ENCODE data around the gene RGS17. TPM values are rescaled to one million over a fixed set of nuclear protein-coding genes. Genes with fewer than 3 reads are reported as not detected.
"Not testable (repeated sequence)": the region's sequence is repeated elsewhere in the genome, so short reads cannot be mapped to it uniquely, and the experiment has no call there.

Gene RGS17
- polyA plus RNA-seq, 5 donors: 1.7 to 3.6 (median 2.5) TPM

DNA sequence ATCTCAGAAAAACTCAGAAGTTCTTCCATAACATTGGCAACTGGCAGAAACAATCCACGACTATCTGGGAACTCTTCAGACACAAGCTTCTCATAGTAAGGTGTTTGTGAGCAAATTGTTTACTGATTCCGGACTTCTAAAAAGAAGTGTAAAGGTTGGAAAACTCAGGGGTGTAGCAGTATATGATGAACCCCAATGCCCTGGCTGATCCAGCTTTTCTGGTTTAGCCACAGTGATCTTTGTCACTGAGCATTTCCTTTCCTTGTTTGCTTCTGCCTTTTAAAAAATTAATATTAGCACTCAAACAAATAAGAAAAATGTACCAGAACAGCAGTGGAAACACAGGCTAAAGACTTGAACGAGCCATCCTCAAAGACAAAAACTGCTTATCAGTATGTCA is 4.9 kb downstream of the RGS17 start:
- DNase-seq: no peak

DNA sequence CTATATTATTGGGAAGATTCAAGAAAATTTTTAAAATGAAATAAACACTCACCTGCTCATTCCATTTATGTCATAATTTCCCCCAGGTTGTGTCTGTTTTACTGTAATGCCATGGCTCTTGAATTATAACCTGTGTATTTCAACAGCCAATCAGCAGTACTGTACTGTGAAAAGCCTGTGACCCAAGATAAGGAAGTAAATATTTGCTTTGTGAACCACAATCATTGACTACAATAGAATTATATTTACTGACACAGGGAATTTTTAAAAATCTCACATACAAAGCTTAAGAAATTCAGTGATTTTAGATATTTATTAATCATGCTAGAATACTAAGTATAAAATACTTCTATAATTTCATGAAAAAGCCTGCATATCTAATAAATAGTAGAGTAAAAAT is 6.0 kb downstream of the RGS17 start:
- DNase-seq: no peak

DNA sequence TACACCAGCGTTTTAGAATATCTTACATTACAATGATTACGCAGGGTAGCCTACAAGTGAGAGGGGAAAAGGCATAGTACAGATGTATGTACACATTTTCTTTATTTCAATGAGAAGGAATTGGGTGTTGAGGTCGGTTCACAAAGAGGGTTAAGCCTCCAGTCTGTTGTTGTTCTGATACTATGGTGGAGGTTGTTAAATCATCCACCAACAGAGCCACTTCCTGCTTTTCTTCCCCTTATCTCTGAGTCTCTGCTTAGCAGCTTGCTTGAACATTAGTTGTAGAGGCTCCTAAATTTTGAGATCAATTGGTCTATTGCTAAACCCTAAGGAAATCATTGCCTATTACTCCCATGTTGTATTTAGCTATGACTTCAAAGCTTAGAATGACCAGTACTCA is 7.3 kb downstream of the RGS17 start:
- no peak for DNase-seq

DNA sequence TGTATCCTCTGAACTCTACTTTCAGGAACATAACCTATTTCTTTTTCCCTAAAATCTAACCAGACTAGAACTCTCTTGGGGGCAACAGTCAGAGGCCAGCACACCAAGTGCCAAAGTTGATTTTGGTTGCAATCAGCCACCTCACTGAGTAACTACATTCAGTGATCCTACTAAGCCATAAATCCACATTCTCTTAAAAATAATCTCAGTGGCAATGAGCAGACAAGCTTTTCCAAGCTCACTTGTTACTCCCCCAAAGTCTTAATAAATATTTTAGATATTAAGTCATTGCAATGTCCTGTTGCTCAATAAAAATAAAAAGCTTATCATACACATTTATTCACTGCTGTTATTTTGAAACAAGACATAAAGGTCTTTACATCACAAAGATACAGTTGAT is 9.8 kb downstream of the RGS17 start:
- no peak for DNase-seq

DNA sequence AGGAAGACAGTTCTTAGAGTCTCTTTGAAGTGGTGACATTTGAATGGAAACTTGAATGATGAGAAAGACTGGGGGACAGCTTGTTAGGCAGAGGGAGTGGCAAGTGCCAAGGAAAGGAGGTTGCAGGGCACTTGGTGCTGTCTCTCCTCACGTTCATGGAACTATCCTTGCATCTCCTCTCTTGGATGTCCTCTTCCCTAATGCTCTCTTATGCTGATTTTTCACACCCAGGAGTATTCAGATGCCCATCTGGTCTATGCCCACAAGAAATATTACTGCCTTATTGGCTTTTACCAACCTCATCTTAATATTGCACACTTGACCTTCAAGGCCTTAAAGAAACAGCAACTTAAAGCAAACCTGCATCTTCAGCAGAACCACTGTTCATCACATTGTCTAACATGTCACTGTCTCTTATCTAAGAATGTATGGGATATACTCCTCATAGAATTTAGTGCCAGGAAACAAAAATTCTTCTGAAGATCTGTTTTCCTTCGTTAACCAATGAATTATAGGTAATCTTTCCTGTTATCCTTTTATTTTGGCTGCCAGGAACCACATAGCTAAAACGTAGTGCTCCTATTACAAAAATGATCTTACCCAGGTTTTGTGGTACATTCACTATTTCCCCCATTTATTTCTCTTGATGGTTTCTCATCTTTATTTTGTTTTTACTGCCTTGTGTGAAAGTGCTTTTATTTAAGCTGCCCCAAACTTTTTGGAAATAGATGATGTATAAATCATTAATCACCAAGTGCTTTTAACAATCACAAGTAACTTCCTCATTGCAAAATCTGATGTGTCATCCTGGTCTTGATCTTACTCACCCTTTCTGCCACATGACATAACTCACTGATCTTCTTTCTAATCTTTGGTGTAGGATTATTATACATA is 12.8 kb downstream of the RGS17 start:
- no peak for DNase-seq

DNA sequence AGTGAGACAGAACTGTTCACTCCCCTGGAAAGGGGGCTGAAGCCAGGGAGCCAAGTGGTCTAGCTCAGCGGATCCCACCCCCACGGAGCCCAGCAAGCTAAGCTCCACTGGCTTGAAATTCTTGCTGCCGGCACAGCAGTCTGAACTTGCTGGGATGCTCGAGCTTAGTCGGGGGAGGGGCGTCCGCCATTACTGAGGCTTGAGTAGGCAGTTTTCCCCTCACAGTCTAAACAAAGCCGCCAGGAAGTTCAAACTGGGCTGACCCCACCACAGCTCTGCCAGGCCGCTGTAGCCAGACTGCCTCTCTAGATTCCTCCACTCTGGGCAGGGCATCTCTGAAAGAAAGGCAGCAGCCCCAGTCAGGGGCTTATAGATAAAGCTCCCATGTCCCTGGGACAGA is 20.0 kb downstream of the RGS17 start:
- not testable (repeated sequence) for DNase-seq

DNA sequence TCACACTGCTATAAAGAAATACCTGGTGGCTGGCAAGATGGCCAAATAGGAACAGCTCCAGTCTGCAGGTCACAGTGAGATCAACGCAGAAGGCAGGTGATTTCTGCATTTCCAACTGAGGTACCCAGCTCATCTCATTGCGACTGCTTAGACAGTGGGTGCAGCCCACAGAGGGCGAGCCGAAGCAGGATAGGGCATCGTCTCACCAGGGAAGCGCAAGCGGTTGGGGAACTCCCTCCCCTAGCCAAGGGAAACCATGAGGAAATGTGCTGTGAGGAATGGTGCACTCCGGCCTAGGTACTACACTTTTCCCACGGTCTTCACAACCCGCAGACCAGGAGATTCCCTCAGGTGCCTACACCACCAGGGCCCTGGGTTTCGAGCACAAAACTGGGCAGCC is 20.5 kb downstream of the RGS17 start:
- not testable (repeated sequence) for DNase-seq

DNA sequence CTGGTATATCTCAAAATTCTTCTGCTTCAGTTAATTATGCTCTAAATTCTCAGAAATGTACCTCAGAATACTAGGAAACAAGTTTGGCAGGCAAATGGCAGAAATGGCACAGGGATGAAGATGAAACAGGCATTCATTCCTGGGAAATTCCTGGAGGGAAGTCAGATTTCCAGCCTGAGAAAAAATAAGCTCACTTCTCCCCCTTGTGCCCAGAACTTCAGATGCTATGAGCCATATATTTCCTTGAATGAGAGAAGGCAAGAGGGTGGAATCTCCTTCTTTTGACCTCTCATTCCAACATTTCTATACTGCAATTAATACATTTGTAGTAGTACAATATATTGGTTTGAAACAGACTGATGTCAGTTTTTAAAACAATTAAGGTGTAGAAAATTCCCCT is 22.8 kb downstream of the RGS17 start:
- DNase-seq: no peak

DNA sequence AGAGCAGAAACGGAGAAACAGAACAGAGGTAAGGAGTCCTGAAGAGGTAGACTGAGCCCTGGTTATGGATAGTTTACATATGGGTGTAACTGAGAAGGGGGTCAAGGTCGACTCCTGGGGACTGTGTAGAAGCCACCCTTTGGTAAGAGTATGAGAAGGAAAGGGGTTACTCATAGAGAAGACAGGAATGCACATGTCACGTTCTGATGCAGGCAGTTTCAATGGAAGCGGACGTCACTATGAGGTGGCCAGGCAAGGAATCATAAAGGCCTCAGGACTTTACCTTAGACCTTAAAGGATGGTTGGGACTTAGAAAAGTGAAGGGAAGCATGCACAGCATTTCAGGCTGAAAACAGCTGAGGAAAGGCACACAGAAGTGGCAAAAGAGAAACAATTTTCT is 25.1 kb downstream of the RGS17 start:
- DNase-seq: no peak

DNA sequence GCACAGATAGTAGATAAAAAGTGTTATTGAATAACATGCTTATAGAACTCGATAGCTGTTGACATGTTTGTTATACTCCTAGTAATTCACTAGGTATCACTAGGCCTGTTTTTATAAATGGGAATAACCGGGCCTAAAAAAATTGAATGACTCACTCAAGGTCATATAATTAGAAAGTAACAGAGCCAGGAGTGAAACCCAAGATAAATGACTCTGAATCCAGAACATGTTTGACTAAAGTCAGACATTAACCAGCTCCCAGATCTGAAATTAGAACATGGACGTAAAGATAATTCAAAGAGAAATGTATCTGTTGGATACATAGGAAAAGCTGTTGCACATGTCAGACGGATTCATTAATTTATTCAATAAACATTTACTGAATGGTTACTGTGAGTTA is 26.9 kb downstream of the RGS17 start:
- DNase-seq: no peak

DNA sequence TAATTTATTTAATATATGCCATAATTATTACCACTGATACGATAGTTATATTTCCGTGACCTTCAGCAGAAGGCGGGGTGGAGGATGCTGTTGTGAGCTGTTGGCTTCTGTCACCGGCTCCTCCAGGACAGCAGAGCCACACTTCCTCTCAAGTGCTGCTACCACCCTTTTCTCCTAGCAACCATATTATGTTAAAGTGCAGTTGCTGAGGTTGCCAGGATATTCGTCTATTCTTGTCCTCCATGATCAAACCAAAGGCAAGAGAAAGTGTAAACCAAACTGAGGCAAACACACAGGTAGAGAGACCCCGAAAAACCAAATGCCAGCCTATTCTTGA is 27.8 kb downstream of the RGS17 start:
- DNase-seq: no peak

DNA sequence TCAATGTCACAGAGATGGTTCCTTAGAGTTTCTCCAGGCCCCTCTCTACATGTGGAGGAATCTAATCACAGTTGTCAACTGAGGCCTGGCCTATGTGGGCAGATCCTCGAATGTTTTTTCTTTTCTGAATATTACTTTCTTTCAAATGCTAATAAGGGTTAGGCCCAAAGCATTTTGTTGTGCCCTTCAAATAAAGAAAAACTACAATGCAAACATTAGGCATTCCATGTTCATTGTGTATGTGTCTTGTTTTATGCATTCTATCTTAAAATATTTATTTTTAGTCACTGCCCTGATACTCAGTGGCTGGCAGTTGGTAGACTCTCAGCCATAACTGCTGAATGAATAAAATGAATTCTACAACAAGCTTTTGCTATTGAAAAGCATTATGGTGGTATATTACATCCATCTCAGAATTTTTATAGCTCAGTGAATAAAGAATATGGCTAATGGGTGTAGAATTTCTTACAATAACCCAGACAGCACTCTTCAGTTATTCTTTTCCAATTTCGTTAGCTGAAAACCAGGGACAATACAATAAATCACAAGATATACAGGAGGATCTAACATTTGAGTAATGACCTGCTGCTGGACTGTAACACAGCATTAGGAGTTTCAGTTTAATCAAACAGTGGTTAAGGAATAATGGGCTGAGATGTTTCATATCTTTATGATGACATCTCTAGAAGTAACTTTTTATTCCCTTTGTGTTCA is 28.3 kb downstream of the RGS17 start:
- DNase-seq: no peak

DNA sequence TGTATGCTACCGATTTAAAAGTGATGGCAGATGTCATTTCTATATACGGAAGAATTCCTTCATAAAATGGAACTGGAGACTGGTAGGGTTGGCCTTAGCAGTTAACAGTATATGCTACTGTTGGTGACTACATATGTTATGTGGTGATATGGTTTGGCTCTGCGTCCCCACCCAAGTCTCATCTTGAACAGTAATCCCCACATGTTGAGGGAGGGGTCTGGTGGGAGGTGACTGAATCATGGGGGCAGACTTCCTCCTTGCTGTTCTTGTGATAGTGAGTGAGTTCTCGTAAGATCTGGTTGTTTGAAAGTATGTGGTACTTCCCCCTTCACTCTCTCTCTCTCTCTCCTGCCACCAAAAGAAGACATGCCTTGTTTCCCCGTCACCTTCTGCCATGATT is 29.6 kb downstream of the RGS17 start:
- DNase-seq: no peak

DNA sequence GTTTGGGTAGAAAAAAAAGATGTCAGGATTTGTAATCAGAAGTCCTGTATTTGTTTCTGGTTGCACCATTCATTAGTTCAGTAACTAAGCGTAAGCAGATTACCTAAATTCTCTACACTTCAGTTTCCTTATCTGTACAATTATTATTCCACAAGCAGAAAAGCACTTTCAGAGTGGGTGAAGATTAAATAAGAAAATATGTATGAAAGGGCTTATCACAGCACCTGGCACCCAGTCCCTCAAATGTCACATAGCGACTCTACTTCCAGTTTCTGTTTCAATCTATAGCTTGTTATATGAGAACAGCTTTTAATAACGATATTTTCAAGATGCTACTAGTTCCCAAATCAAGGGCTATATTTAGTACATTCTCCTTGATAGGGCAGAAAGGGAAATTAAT is 31.4 kb downstream of the RGS17 start:
- DNase-seq: no peak

DNA sequence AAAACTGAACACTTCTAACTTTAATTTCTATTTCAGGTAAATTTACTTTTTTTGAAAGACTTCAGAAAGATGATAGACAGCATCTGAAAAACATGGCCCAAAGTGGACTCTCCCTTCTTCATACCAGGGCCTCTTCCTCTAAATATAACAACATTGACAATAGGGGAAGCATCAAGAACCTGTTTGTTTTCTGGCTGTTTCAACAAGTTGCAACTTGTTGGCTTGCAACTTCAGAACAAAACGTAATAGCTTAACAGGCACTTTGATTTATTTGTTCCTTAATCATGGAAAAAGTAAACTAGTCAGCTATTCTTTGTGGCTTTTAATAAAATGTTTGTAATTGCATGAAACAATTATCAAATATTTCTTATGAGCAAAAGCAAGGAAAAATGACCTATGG is 34.3 kb downstream of the RGS17 start:
- DNase-seq: no peak

DNA sequence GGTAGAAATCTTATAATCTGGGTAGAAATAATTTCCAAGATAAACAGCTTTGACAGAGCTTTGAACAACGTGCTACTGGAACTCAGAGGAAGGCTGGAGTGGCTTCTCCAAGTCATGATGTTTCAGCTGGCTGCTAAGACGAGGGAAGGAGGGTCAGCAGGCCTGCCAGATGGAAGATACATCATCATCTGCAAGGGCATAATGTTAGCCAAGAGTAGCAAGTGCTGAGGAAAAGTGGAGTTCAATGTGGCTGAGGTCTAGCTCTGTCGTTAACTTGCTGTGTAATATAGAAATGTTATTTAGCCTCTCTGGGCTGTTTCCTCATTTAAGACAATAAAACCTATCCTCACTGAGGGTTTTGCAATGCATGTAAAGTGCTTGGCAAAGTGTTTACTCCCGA is 35.1 kb downstream of the RGS17 start:
- no peak for DNase-seq

DNA sequence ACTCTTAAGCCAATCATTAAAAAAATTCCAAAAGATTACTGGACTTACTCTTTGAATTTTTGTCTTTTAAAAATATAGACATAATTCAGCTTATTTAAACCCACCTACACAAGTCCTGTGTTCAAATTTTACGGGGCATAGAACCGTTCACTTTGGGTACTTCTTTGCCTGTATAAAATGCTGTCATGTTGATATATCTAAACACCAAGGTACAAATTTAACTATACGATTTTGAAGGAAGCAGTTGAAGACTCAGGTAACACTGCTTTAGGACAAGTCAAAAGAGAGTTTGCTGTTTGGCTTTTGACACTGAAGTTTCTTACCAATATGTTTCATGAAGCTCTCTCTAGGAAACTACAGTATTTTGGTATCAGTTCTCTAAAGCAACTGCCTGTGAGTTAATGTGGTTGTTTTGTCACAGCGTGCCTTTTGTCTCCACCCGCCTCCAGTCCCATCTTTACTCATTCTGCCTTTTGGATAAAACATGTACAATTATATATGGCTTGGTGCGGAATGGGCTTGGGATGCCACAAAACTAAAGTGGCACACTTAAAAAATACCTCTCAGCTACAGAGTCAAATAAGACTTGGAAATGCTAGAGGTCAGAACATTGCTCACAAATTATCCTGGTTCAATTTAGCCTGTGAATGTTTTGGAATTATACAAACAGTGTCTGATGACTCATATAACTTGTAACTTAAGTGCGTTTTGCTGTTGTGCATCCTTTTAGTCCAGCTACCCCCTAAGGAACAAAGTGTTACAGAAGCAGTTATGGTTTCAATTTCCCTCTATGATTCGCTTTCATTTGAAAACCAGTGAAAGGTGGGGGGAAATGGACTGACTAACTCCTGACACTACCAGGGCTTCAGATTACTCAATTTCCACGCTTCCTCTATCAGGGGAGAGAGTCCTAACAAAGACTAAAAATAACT is 38.7 kb downstream of the RGS17 start:
- no peak for DNase-seq

DNA sequence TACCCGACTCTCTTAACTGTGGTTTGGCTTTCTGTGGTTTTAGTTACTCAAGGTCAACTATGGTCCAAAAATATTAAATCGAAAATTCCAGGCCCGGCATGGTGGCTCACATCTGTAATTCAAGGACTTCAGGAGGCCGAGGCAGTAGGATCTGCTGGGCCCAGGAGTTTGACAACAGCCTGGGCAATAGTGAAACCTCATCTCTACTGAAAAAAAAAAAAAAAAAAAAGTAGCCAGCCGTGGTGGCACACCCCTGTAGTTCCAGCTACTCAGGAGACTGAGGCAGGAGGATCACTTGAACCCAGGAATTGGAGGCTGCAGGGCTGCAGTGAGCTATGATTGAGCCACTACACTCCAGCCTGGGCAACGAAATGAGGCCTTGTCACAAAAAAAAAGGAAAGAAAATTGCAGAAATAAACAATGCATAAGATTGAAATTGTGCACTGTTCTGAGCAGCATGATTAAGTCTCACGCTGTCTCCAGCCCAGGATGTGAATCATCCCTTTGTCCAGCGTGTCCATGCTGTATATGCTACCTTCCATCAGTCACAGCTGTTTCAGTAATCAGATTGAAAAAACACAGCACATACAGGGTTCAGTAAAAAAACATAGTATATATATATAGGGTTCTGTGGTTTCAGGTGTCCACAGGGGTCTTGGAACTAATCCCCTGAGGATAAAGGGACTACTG is 40.7 kb downstream of the RGS17 start:
- no peak for DNase-seq

DNA sequence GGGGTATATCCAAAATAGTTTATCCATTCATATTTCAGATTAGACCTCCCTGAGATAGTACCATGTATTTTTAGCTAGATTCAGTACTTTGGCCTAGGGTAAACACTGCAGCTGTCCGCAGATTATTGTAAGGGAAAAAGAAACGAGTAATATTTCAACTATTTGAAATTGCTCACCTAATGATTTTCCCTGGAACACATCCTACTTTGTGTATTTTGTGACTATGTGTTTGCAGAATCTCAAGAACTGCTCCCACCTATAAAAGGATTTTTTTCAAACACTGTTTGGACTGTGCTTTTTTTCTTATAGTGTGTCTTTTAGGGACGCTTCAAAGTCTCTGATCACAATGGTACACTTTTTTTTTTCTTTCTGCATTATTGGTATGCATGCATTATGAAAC is 42.3 kb downstream of the RGS17 start:
- DNase-seq: no peak

DNA sequence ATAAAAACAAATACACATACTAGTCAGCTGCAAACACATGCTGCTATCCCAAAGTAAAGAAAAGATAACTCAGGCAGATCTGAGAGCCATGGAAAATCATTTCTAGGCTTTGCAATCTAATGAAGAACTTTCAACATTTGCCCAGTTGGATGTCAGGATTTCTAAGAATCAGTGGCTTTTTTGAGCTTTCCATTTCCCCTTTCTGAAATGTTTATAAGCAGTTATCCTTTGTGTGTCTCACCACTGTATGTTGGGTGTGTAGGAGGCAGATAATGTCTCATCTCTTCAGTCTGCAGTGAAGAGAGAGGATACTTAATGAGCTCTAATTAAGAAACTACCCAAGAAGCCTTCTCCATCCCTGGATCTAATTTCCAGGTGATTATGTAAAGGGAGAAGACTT is 43.6 kb downstream of the RGS17 start:
- no peak for DNase-seq

DNA sequence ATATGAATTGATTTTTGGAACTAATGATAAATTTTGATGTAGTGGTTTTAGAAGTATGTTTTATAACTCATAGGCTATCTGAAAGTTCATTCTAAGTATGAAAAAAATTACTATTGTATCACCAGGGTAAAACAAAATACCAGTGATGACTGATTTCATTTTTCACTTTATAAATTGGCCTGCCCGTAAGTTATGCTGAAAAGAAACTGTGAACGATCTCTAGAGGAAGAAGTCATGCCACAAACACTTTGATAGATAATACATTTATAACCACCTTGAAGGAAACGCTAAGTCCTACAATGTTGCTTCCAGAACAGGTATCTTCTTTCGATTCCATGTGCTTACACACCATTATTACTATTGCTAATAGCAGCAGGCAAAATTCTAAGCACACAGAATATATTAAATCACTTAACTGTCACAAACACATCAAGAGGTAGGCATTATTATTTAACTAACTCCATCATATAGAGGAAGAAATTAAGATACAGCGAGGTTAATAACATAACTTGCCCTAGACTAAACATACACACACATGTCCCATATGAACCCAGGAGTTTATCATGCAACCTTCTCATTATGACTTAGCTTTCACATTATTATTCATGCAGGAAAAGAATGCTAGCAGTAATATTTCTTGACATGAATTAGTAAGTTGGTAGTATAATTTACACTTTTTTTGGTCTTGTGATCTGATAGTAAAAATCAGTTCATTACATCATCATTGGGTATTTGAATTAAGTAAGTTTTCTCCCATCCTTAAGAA is 44.7 kb downstream of the RGS17 start:
- DNase-seq: no peak
